Stomach smooth muscle (tissue), 2 donors: ENCODE measurements around the gene SAE1.
A peak's percentile ranks its signal among the peaks of the same experiment; 100 is the strongest.
"Not testable (repeated sequence)": the region's sequence is repeated elsewhere in the genome, so short reads cannot be mapped to it uniquely, and the experiment has no call there.

Experiments used
- H3K27ac ChIP-seq: one replicate; pipeline ENCODE4 v1.7.0; 2013; ENCODE audit warnings: mild to moderate bottlenecking, low read length, inconsistent platforms
- H3K27me3 ChIP-seq, 2 donors: one replicate each; pipeline ENCODE4 v1.7.0; 2013; ENCODE audit warnings: low read length in 2 of 2; ENCODE audit not compliant: insufficient read depth in 2 of 2, control insufficient read depth in 1 of 2
- H3K36me3 ChIP-seq, 2 donors: one replicate each; pipeline ENCODE4 v1.7.0; 2013; ENCODE audit warnings: low read length in 2 of 2; ENCODE audit not compliant: control insufficient read depth in 2 of 2, insufficient read depth in 2 of 2
- H3K4me1 ChIP-seq: one replicate; pipeline ENCODE4 v1.7.0; 2013; ENCODE audit warnings: low read length; ENCODE audit not compliant: control insufficient read depth, insufficient read depth
- H3K4me3 ChIP-seq, 2 donors: one replicate each; pipeline ENCODE4 v1.7.0; 2013; ENCODE audit warnings: low read length in 2 of 2
- H3K9ac ChIP-seq, 2 donors: one replicate each; pipeline ENCODE4 v1.7.0; 2013; ENCODE audit warnings: low read length in 2 of 2, mild to moderate bottlenecking in 1 of 2
- H3K9me3 ChIP-seq, 2 donors: one replicate each; pipeline ENCODE4 v1.7.0; 2013; ENCODE audit warnings: low read length in 2 of 2; ENCODE audit not compliant: control insufficient read depth in 2 of 2
- donor health status: healthy.
- donor health status: Pancreatic carcinoma.

The SAE1 gene

GRCh38 chr19:47096100-47096704 is 34.4 kb upstream of the SAE1 start:
- H3K9me3 ChIP-seq = no peaks in the 10 kb centered on the region
- peaks cover 13 to 18% of the 10 kb centered on the region in 2 donors for H3K36me3 ChIP-seq
- peaks cover 22% of the 10 kb centered on the region for H3K4me1 ChIP-seq
- H3K27ac ChIP-seq = no peak overlapping the region
- no peak overlapping the region for H3K4me3 ChIP-seq
- no peak overlapping the region for H3K9ac ChIP-seq
- no peaks in the 10 kb centered on the region for H3K27me3 ChIP-seq

- Histone ChIP-seq H3K4me3 (no peak overlapping the region), H3K27ac (no peak overlapping the region)
These were observed 33.9 kb upstream of the SAE1 start for GRCh38 chr19:47096721-47097120.

GRCh38 chr19:47097396-47098201 is 33.0 kb upstream of the SAE1 start:
- Histone ChIP-seq H3K36me3 (peaks cover 8 to 13% of the 10 kb centered on the region in 2 donors), H3K27ac (no peak overlapping the region), H3K4me1 (peaks cover 26% of the 10 kb centered on the region), H3K27me3 (no peaks in the 10 kb centered on the region), H3K9ac (no peak overlapping the region), H3K9me3 (no peaks in the 10 kb centered on the region), H3K4me3 (peak overlapping the region in 1 of 2 donors; percentile 8)

More at GRCh38 chr19:47096721-47097120, 33.9 kb upstream of the SAE1 start:
- H3K9me3 ChIP-seq = no peaks in the 10 kb centered on the region
- no peak overlapping the region for H3K9ac ChIP-seq
- peaks cover 22% of the 10 kb centered on the region for H3K4me1 ChIP-seq
- H3K27me3 ChIP-seq = no peaks in the 10 kb centered on the region
- H3K36me3 ChIP-seq = peaks cover 13 to 18% of the 10 kb centered on the region in 2 donors

- Histone ChIP-seq H3K27ac (no peak overlapping the region), H3K27me3 (no peaks in the 10 kb centered on the region), H3K4me3 (no peak overlapping the region), H3K9me3 (no peaks in the 10 kb centered on the region), H3K4me1 (peaks cover 28% of the 10 kb centered on the region), H3K9ac (no peak overlapping the region), H3K36me3 (peaks cover 8 to 10% of the 10 kb centered on the region in 2 donors)
These were observed 32.0 kb upstream of the SAE1 start for GRCh38 chr19:47098608-47099007.

GRCh38 chr19:47099576-47100050 is 31.0 kb upstream of the SAE1 start:
- no peaks in the 10 kb centered on the region for H3K9me3 ChIP-seq
- H3K4me1 ChIP-seq = peaks cover 26% of the 10 kb centered on the region
- H3K27ac ChIP-seq = no peak overlapping the region

GRCh38 chr19:47100290-47100689 is 30.3 kb upstream of the SAE1 start:
- Histone ChIP-seq H3K4me3 (no peak overlapping the region), H3K27ac (no peak overlapping the region), H3K27me3 (no peaks in the 10 kb centered on the region), H3K9ac (no peak overlapping the region), H3K9me3 (no peaks in the 10 kb centered on the region), H3K4me1 (peaks cover 25% of the 10 kb centered on the region), H3K36me3 (peaks cover 0 to 3% of the 10 kb centered on the region in 2 donors)

More at GRCh38 chr19:47099576-47100050, 31.0 kb upstream of the SAE1 start:
- no peaks in the 10 kb centered on the region for H3K27me3 ChIP-seq
- peaks cover 0 to 3% of the 10 kb centered on the region in 2 donors for H3K36me3 ChIP-seq
- no peak overlapping the region for H3K4me3 ChIP-seq
- no peak overlapping the region for H3K9ac ChIP-seq

GRCh38 chr19:47101116-47101515 is 29.5 kb upstream of the SAE1 start:
- not testable (repeated sequence) for H3K27me3 ChIP-seq

GRCh38 chr19:47102346-47103060 is 28.1 kb upstream of the SAE1 start:
- Histone ChIP-seq H3K9ac (no peak overlapping the region), H3K27me3 (no peaks in the 10 kb centered on the region), H3K36me3 (no peaks in the 10 kb centered on the region), H3K4me3 (no peak overlapping the region), H3K27ac (peak overlapping the region; percentile 41), H3K9me3 (no peaks in the 10 kb centered on the region), H3K4me1 (peaks cover 39% of the 10 kb centered on the region)

More at GRCh38 chr19:47101116-47101515, 29.5 kb upstream of the SAE1 start:
- H3K27ac ChIP-seq, H3K9ac ChIP-seq, H3K4me3 ChIP-seq, H3K9me3 ChIP-seq, H3K36me3 ChIP-seq: not testable (repeated sequence)
- H3K4me1 ChIP-seq = peaks cover 28% of the 10 kb centered on the region

GRCh38 chr19:47104680-47105079 is 26.0 kb upstream of the SAE1 start:
- no peak overlapping the region for H3K4me3 ChIP-seq
- H3K27me3 ChIP-seq = no peaks in the 10 kb centered on the region
- no peaks in the 10 kb centered on the region for H3K9me3 ChIP-seq
- H3K36me3 ChIP-seq = no peaks in the 10 kb centered on the region
- peak overlapping the region; percentile 49 for H3K27ac ChIP-seq
- H3K4me1 ChIP-seq = peaks cover 47% of the 10 kb centered on the region
- H3K9ac ChIP-seq = no peak overlapping the region

GRCh38 chr19:47105874-47106273 is 24.8 kb upstream of the SAE1 start:
- H3K27ac ChIP-seq = peak overlapping the region; percentile 83
- H3K27me3 ChIP-seq = no peaks in the 10 kb centered on the region
- H3K4me1 ChIP-seq = peaks cover 50% of the 10 kb centered on the region
- peak overlapping the region in 1 of 2 donors; percentile 13 for H3K9ac ChIP-seq
- H3K4me3 ChIP-seq = peak overlapping the region in 1 of 2 donors; percentile 47
- no peaks in the 10 kb centered on the region for H3K36me3 ChIP-seq
- H3K9me3 ChIP-seq = no peaks in the 10 kb centered on the region
